Prostate gland (tissue), 2 donors: Measurements from ENCODE around the gene MDK.

Source experiments
- CTCF ChIP-seq, 4 experiments: fragments of 200-600 bp in 2 of 4; fragments of 450-650 bp in 2 of 4; sonication (generic) in 2 of 4; IDR thresholded peaks; 1 replicate in 3 of 4; 2 replicates in 1 of 4; pipeline ENCODE4 v1.5.1; 2016 to 2019; ENCODE audit warnings: antibody characterized with exemption in 4 of 4, mild to moderate bottlenecking in 2 of 4, moderate library complexity in 2 of 4
- POLR2A ChIP-seq: fragments of 450-650 bp; IDR thresholded peaks from one replicate; pipeline ENCODE4 v1.6.1; 2016; ENCODE audit warnings: antibody characterized with exemption, mild to moderate bottlenecking

GRCh38 chr11:46422588-46422987 is 41.1 kb downstream of the MDK start:
- no peak for TF ChIP-seq CTCF (IDR thresholded peaks at IDR 0.05)
- no peak for TF ChIP-seq POLR2A
